Calu3 (cell line): Measurements from ENCODE around the gene TXNL1. TPM values are rescaled to one million over a fixed set of nuclear protein-coding genes. Genes with fewer than 3 reads are reported as not detected.

Experiments
- BruUV-seq: library from RNA; stranded (reverse); fragments of 400-500 nt; replicated peaks from 2 replicates; lab custom pipeline; 2021; lab: Mats Ljungman, UMichigan
- CTCF ChIA-PET: fragments of 300-600 bp; sonication (Branson Sonifier 250); formaldehyde crosslinking; loops from one replicate; lab custom pipeline; 2022; ENCODE audit warnings: antibody characterized with exemption; lab: Charles Lee
- DNase-seq: peaks from one replicate; pipeline ENCODE4 v3.0.0; 2022
- H3K27ac Mint-ChIP-seq: one replicate; pipeline ENCODE4 v1.8.0; 2022; ENCODE audit warnings: mixed read lengths; ENCODE audit not compliant: unreplicated experiment
- H3K27me3 Mint-ChIP-seq: one replicate; pipeline ENCODE4 v1.8.0; 2022; ENCODE audit warnings: mixed read lengths; ENCODE audit not compliant: unreplicated experiment
- H3K36me3 Mint-ChIP-seq: one replicate; pipeline ENCODE4 v1.8.0; 2022; ENCODE audit warnings: mild to moderate bottlenecking, moderate library complexity, mixed read lengths; ENCODE audit not compliant: insufficient read depth, unreplicated experiment
- H3K4me1 Mint-ChIP-seq: one replicate; pipeline ENCODE4 v1.8.0; 2022; ENCODE audit warnings: mild to moderate bottlenecking, low read depth, mixed read lengths; ENCODE audit not compliant: unreplicated experiment
- H3K4me3 Mint-ChIP-seq: one replicate; pipeline ENCODE4 v1.8.0; 2022; ENCODE audit warnings: mild to moderate bottlenecking, low read depth, moderate library complexity, mixed read lengths; ENCODE audit not compliant: unreplicated experiment
- H3K9me3 Mint-ChIP-seq: one replicate; pipeline ENCODE4 v1.8.0; 2022; ENCODE audit warnings: low read depth, mixed read lengths; ENCODE audit not compliant: unreplicated experiment
- CTCF ChIP-seq: fragments of 200-600 bp; IDR thresholded peaks from one replicate; pipeline ENCODE4 v1.8.0; 2022; ENCODE audit warnings: antibody characterized with exemption; ENCODE audit not compliant: unreplicated experiment
- intact Hi-C: fragments of 100-400 bp; cut with micrococcal nuclease; formaldehyde crosslinking; loops from one replicate; pipeline ENCODE4 v1.10.0; 2022; ENCODE audit not compliant: unreplicated experiment
- total RNA-seq: library from RNA; stranded (reverse); gene quantifications from 2 replicates; pipeline ENCODE4 v1.2.3, GENCODE V29; 2022

TXNL1 gene
- total RNA-seq, 1 experiment from 2014 or later = 98.1 TPM

- BruUV-seq = no TSS peak
- no peak overlapping the region for H3K4me3 Mint-ChIP-seq
- CTCF ChIA-PET = no interaction called here
- DNase-seq = no peak
- intact Hi-C loops = no loop called here
- no peak overlapping the region for H3K27ac Mint-ChIP-seq
- H3K27me3 Mint-ChIP-seq = no peaks in the 10 kb centered on the region
- TF ChIP-seq CTCF = no peak
- peaks cover 23% of the 10 kb centered on the region for H3K4me1 Mint-ChIP-seq
- peaks cover 16% of the 10 kb centered on the region for H3K36me3 Mint-ChIP-seq
- H3K9me3 Mint-ChIP-seq = peaks cover 3% of the 10 kb centered on the region
Measured at GRCh38 chr18:56649996-56650395, 11.6 kb upstream of the TXNL1 start.

DNA sequence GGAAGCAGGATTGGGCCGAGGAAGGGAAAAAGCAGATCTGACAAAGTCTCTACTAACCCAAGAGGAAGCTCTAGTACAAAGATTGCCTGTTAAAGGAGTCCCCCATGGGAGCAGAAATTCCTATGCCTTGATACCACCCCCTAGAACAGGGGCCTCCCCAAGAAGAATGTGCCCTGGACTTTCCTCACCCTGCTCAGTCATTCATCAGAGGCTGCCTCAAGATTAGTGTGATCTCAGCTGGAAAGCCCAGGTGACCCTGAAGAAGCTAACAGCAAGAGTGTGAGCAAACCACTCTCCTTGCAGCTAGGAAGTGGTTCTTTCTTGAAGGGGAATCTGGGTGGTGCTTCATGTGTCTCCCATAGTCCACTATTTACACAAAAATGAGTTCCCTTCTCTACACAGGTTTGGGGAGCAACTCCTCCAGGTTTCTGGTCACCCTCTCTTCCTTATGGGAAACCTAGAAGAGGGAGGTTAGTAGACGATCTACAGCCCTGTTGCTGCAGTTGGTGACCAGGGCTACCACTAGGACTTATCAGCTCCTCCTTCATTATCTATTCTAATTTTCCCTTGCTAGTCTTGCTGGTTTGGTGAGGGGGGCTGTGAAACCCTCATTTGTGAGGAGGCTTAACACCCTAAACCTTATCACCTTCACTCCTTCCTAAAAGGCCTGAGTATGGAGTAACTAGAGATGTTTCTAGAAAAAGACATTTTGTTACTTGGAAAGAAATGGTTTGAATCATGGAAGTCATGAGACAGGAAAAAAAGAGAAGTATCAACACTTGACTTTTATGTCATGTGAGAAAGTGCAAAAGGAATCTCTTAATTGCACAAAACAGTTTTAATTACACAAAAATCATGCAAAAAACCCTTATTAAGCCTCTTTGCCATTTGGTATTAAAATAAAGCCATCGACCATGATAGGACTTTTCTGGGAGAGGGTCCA is 9.8 kb upstream of the TXNL1 start:
- BruUV-seq = no TSS peak
- peaks cover 16% of the 10 kb centered on the region for H3K36me3 Mint-ChIP-seq
- H3K4me3 Mint-ChIP-seq = no peak overlapping the region
- H3K27ac Mint-ChIP-seq = no peak overlapping the region
- DNase-seq = no peak
- intact Hi-C loops = no loop called here
- H3K27me3 Mint-ChIP-seq = no peaks in the 10 kb centered on the region
- no peak for TF ChIP-seq CTCF
- peaks cover 3% of the 10 kb centered on the region for H3K9me3 Mint-ChIP-seq
- peaks cover 15% of the 10 kb centered on the region for H3K4me1 Mint-ChIP-seq
- CTCF ChIA-PET = no interaction called here

- H3K27ac Mint-ChIP-seq = no peak overlapping the region
- CTCF ChIA-PET = no interaction called here
- DNase-seq = no peak
- no TSS peak for BruUV-seq
- H3K9me3 Mint-ChIP-seq = peaks cover 3% of the 10 kb centered on the region
- peaks cover 19% of the 10 kb centered on the region for H3K4me1 Mint-ChIP-seq
- H3K4me3 Mint-ChIP-seq = no peak overlapping the region
- no peaks in the 10 kb centered on the region for H3K27me3 Mint-ChIP-seq
- no peak for TF ChIP-seq CTCF
- peaks cover 14% of the 10 kb centered on the region for H3K36me3 Mint-ChIP-seq
- intact Hi-C loops = no loop called here
Measured at GRCh38 chr18:56647071-56647470, 8.7 kb upstream of the TXNL1 start.

GRCh38 chr18:56645415-56646016 is 7.1 kb upstream of the TXNL1 start:
- Mint-ChIP-seq H3K27me3 (no peaks in the 10 kb centered on the region), H3K27ac (no peak overlapping the region), H3K36me3 (no peaks in the 10 kb centered on the region), H3K9me3 (no peaks in the 10 kb centered on the region), H3K4me3 (no peak overlapping the region), H3K4me1 (peaks cover 25% of the 10 kb centered on the region)
- peak; percentile 65 for TF ChIP-seq CTCF
- intact Hi-C loops = no loop called here
- CTCF ChIA-PET = interaction anchor here (0.6 kb wide), 1 partner anchor 859 kb away, joined by 3 read pairs; no protein-coding TSS in a partner anchor
- no TSS peak for BruUV-seq
- DNase-seq = no peak
